GM21390 (cell line): ENCODE measurements around the gene POGZ.
A peak's percentile ranks its signal among the peaks of the same experiment; 100 is the strongest.

ENCODE experiments used
- ATAC-seq: cut with Tn5 transposase; IDR thresholded peaks from one replicate; pipeline ENCODE4 v1.9.1; 2021; ENCODE audit not compliant: unreplicated experiment

POGZ gene, protein sequence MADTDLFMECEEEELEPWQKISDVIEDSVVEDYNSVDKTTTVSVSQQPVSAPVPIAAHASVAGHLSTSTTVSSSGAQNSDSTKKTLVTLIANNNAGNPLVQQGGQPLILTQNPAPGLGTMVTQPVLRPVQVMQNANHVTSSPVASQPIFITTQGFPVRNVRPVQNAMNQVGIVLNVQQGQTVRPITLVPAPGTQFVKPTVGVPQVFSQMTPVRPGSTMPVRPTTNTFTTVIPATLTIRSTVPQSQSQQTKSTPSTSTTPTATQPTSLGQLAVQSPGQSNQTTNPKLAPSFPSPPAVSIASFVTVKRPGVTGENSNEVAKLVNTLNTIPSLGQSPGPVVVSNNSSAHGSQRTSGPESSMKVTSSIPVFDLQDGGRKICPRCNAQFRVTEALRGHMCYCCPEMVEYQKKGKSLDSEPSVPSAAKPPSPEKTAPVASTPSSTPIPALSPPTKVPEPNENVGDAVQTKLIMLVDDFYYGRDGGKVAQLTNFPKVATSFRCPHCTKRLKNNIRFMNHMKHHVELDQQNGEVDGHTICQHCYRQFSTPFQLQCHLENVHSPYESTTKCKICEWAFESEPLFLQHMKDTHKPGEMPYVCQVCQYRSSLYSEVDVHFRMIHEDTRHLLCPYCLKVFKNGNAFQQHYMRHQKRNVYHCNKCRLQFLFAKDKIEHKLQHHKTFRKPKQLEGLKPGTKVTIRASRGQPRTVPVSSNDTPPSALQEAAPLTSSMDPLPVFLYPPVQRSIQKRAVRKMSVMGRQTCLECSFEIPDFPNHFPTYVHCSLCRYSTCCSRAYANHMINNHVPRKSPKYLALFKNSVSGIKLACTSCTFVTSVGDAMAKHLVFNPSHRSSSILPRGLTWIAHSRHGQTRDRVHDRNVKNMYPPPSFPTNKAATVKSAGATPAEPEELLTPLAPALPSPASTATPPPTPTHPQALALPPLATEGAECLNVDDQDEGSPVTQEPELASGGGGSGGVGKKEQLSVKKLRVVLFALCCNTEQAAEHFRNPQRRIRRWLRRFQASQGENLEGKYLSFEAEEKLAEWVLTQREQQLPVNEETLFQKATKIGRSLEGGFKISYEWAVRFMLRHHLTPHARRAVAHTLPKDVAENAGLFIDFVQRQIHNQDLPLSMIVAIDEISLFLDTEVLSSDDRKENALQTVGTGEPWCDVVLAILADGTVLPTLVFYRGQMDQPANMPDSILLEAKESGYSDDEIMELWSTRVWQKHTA (N-terminal part only)

DNA sequence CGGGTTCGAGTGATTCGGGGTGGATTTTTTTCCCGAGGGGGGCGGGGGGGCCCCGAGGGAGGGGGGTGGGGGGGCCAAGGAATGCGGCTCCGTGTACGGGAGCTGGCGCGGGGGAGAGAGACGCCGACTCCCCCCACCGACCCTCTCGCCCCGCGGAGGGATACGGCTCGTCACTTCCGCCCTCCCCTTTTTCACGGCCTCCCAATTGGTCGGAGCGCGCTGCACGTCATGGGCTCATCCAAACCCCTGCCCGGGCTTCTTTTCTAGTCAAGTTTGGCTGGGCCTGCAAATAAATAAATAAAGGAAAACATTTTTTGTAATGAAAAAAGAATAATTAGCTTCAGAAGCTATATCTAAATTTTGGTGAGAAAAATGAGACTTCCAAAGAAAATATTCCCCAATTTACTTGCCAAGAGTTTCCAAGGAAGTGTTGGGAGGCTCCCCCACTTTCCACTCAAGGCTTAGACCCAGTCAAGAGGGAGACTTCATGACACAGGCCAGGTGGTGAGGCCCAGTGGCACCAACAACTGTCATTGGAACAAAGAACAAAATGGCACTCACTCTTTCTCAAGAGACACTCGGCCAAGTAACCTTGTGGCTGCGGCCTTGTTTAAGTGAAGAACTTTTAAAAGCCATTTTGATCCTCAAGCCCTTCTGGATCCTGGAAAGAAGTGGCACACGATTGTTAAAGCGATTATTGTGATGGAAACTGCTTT, at the start of gene POGZ:
Gene POGZ (minus strand): TSS at position 164 of the 716 bp plus-strand sequence. CDS start 17,290 bp downstream, outside the sequence.
- ATAC-seq, result peak; percentile 72

DNA sequence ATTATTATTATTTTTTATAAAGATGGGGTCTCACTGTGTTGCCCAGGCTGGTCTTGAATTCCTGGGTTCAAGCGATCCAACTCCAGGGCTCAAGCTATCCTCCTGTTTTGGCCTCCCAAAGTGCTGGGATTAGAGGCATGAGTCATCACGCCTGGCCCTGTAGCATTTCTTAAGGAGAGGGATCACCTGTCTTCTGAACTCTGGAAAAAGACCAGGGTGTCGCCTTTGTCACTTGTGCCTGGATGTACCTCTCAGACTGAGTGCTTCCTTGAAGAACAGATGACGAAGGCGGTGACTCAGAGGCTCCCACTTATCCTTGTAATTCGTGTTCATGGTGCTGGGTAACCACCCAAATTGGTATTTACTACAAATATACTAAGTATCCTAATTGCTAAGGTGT, 49.5 kb upstream of the POGZ start:
- ATAC-seq, result no peak

DNA sequence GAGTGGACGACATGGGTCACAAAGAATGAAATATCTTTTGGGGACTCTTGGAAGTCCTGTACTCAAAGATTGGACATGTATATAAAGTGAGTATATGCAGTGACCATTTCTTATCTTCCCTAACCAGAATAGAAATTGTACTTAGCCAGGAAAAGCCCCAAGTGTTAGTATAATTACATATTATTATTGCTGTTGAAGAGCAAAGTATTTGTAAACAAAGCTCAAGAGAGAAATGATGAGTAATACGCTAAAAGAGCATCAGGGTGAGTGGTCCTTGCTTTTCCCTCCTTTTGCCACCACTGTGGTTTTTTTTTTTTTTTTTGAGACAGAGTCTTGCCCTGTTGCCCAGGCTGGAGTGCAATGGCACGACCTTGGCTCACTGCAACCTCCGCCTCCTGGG, 45.5 kb upstream of the POGZ start:
- ATAC-seq, result no peak

DNA sequence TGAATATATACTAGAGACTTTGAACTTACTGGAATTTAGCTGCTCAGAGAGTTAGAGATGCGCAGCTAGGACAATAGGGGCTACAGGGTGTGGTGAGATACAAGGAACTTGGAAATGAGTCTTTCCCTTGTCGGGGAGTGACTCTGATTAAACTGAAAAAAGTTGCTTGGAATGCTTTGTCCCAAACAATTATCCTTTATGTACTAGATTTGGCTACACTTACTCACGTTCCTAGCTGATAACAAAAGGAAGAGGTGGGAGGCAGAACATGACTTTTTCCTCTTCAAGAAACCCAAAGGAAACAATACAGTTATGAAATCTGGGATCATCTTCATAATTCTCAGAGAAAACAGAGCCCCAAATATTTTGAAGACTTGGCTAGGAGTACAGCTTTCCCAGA, 45.0 kb upstream of the POGZ start:
- ATAC-seq, result no peak

DNA sequence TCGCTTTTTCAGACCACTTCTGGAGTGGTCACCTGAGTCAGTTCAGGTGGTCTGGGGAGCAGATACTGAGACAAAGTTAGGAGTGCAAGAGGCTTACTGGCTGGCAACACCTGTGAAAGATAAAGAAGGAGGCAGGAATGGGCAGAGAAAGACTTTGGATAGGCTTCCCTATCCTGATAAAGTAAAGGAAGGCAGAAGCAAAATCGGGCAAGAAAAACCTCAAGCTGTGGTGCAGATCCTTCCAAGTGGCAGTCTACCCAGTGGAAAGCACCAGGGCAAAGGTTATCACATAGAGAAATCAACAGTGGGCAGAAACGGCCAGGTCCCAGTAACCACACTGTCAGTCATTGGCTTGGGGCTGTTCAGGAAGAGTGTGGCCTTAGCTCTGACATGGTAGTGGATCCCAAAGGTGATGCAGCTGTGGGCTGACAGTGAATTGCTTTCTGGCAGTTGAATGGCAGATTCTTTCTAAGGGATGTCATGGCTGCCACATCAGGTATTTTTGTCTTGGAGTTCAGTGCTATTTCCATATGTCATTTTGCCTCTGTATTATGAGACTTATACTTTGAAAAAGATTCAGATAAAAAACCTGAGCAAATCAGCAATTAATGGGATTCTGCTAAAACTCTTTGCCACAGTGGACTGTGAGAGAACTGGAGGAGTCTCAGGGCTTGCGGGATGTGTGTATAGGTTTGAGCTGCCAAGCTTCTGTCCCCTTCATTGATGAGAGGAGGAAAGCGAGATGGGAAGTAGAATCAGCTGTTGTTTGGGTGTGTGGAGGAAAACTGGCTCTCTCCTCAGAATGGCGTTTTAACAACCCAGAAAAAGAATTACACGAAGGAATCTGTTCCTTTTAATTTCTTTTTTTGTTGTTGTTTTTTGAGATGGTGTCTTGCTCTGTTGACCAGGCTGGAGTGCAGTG, 43.8 kb upstream of the POGZ start:
- ATAC-seq, result no peak

DNA sequence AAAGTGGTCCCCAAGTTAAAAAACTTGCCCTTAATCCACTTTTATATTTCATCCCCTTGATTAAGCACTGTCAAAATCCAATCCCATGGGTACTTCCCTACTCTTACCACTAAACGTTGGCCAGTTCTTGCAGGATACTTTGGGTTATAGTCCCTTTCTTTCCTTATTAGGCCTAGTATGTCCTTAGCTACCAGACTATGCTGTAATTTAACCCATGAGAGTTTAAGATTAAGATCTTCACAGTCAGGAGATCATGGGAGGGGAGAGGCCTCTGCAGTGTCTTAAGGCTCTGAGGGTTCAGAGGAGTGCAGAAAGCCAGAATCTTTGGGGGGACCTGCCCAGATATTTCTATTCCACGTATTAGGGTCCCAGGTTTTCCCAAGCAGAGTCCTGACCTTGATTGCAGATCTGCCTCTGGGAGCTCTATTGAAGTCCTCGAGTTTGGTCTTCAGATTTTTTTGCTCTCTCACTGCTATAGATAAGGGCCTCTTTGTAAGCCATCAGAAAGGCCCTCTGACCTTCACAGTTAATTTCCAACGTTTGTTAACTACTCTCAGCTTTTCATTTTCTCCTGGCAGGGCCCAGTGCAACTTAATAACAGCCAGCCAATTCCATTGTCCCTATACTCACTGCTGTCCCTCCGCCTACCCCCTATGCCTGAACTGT, 42.9 kb upstream of the POGZ start:
- ATAC-seq, result no peak

DNA sequence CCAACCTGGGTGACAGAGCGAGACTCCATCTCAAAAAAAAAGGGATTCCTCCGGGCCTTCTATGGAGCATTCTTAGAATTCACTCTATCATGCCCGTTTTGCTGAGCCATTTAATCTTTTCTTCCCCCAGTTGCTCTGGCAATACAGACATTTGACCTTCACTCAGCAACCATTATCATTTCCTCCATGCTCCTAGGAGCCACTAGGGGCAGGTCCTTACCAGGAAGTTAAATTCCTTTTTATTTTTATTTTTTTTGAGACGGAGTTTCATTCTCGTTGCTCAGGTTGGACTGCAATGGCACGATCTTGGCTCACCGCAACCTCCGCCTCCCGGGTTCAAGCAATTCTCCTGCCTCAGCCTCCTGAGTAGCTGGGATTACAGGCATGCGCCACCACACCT, 42.2 kb upstream of the POGZ start:
- no peak for ATAC-seq

DNA sequence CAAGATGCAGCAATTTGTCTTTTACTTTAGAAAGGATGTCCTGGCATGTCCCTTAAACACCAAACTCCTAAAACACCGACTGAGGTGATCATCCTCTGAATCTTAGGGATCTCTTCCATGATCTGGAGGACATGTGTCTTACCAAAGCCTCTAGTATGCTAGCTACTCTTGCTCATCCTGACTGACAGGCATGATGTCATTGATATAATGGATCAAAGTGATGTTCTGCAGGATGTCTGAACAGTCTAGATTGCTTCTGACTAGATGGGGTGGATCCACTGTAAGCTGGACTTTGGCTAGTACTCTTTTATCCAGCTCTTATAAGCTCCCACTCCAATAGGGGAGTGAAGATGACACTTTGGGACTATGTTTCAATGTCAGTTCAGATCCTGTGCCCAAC, 40.6 kb upstream of the POGZ start:
- no peak for ATAC-seq

DNA sequence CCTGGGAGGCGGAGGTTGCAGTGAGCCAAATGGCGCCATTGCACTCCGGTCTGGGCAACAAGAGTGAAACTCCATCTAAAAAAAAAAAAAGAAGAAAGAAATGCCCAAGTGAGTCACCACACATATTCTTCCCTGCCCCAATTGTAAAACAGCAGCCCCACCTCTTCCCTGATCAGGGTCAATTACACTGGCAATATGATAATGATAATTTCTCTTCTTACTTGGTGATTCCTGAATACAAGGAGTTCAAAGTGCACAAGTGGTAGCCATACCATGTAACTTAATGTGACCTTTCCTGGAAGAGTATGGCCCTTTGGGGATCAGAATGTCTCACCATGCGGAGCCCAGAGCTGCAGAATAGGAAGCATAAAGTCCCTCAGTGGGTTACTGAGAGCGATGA, 40.1 kb upstream of the POGZ start:
- no peak for ATAC-seq

DNA sequence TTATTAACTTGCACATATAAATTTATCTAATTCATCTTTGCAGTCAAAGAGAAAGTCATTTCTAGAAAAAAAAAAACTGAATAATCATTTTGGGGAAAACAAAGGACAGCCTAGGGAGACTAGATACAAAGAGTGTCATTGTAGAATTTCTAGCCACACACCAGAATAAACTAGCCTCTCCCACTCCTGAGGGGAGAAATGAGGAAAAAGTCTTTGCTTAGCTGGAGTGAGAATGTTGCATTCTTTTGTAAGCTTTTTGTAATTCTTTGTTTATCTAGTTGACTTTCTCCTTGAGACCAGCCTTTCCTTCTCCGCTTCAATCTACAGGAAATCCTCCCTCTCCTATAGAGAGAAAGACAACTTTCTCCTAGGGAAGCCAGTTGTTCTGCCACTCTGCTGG, 36.0 kb upstream of the POGZ start:
- ATAC-seq, result no peak

DNA sequence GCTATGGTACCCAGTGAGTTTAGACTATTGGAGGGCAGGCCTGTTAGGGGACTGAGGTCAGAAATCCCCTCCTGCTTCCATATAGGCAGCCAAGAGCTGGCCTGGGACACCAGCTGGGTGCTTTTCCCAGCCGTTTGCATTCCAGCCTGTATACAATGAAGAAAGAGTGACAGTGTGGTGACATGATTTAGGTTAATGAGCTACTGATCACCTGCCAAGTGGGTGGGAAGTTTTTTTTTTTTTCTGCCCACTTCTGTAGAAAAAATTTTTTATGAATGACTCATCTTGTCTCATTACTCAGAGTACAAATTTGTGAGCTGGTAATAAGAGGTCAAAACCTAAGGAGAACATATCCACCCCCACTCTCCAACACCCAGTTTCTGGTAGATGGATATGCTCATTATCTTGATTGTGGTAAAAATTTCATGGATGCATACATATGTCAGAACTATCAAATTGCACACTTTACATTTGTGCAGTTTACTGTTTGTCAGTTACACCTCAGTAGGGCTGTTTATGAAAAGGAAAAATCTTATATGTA, 35.5 kb upstream of the POGZ start:
- ATAC-seq, result no peak

DNA sequence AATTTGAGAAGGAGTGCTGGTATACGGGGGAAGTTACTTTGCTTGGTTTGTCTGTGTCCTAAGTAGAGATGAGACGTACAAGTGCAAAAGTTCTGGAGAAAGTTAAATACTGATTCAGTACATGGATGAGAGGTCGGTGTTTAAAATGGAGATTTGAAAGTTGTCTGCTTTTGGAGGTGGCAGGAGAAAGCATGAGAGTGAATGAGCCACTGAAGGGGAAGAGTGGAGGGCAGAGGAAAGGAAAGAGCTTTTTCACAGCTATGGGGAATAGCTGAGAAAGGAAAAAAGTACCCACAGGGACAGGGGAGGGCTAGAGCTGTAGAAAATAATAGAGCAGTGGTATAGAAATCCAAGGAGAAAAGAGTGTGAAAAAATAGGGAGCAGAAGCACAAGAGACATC, 33.7 kb upstream of the POGZ start:
- ATAC-seq, result no peak

DNA sequence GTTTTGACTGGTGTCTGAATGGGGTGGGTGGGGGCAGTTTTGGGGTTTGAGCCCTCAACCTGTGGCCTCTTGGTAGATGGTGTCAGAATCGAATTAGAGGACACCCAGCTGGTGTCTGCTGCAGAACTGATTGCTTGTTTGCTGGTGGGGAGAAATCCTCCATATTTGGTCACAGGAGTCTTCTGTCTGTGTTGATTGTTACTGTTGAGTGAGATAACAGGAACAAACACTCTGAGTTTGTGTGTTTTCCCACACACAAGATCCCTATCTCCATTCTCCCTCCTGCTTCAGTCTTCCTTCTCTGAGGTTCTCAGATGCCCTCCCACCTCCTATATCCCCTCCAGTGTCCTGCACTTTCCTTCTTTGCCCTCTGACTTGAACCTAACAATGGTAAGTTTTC, 32.8 kb upstream of the POGZ start:
- ATAC-seq, result no peak

DNA sequence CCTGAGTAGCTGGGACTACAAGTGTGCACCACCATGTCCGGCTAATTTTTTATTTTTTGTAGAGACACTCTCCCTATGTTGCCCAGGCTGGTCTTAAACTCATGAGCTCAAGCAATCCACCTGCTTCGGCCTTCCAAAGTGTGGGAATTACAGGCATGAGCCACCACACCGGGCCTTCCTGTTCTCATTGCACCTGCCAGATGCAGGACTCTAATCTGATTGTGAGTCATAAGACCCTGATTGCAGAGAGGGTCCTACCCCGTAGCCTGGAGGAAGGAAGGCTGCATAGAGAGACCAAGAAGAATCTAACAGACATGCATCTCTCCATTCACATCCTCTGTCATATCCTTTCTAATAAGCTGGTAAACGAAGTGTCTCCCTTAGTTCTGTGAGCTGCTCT, 32.3 kb upstream of the POGZ start:
- no peak for ATAC-seq

DNA sequence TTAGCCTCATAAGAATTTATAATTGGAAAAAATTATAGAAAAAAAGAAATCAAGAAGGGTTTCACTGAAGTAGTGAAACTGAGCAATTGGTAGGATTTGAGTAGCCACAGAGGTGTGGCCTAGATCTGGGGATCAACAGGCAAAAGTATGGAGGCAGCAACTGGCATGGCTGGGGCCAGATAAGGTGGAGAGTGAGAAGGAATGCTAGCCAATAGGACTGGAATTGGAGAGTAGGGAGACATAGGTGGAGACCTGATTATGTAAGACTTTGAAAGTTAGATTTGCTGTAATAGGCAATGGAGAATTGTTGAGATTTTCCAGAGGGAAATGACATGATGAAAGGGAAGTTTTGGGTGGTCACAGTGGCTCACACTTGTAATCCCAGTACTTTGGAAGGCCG, 27.3 kb upstream of the POGZ start:
- no peak for ATAC-seq

DNA sequence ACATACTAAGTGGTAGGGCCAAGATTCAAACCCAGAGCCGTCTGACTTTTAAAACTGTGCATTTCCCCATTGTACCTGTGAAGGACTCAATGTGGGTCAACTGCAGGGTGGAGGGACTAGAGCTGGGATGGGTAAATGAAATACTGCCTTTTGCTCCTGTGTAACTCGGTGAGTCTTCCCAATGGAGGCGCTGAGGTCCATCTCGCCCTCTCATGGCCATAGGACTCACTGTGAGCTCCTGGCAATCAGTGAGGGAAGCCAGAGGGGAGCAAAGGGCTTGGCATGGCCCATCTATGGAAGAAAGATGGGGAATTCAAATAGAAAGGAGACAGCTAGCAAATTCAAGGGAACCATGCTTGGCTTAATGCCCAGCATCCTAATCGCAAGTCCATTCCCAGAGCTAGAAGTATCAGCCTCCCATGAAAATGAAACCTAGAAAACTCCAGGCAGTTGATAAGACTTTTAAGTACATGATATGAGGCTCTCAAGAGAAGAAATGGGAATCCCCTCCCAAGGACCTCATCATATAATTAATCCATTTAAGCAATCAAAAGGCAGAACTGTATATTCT, 26.5 kb upstream of the POGZ start:
- no peak for ATAC-seq

DNA sequence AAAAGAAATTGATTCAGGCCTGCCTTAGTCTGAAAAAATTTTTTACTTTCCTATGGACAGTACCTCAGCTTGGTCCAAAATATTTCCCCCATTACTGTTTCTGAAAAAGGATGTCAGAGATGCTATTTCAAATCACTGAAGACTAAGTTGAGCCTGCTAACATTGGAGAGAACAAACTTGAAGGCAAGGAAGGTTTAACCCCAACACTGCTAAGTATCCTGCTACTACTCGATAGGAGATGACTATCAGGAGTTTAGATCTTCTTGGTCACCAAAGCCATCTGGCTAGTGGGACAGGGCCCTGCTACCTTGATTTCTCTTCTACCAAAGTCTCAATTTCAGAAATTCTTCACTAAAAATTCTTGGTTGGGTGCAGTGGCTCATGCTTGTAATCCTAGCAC, 22.7 kb upstream of the POGZ start:
- ATAC-seq, result no peak

DNA sequence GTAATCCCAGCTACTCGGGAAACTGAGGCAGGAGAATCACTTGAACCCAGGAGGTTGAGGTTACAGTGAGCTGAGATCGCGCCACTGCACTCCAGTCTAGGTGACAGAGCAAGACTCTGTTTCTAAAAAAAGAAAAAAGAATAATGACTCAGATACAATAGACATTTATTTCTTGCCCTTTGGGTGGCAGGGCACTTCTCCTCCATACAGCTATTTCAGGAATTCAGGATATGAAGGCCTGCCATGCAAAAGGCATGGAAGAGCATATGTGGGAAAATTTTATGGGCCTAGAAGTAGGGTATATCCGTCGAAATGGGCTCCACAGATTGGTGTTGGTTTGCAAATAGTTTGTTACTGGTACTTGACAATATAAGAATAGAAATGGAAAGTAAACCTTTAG, 20.2 kb upstream of the POGZ start:
- ATAC-seq, result no peak

DNA sequence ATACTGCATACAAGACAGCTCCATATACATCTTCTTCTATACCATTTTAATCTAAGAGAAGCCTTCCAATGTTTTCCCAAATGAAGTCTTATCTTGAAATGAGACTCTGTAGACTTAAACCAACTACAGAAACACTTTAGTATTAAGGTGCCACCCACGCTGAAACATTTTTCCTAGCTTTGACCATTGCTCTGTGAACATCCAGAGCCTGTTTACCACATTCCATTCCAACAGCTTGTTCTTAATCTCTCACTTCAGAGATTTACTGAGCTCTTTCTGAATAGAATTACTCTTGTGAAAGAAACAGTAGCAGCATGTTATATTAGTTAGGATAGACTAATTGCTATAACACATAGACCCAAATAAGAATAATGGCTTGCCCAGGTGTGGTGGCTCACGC, 19.6 kb upstream of the POGZ start:
- no peak for ATAC-seq
